IPS-15b (cell line): Measurements from ENCODE around the gene RAB6B.
A peak's percentile ranks its signal among the peaks of the same experiment; 100 is the strongest.

ENCODE experiments used
- H3K27me3 ChIP-seq: one replicate; pipeline ENCODE4 v1.6.1; 2013; ENCODE audit warnings: low read length; ENCODE audit not compliant: control insufficient read depth, insufficient read depth
- H3K36me3 ChIP-seq: one replicate; pipeline ENCODE4 v1.6.1; 2013; ENCODE audit warnings: low read length; ENCODE audit not compliant: control insufficient read depth, insufficient read depth
- H3K4me1 ChIP-seq: one replicate; pipeline ENCODE4 v1.6.1; 2013; ENCODE audit warnings: mild to moderate bottlenecking, low read length; ENCODE audit not compliant: control insufficient read depth, insufficient read depth
- H3K4me3 ChIP-seq: one replicate; pipeline ENCODE4 v1.5.1; 2013; ENCODE audit warnings: low read depth, low read length
- H3K9ac ChIP-seq: one replicate; pipeline ENCODE4 v1.6.1; 2013; ENCODE audit warnings: low read depth, mild to moderate bottlenecking, low read length
- H3K9me3 ChIP-seq: one replicate; pipeline ENCODE4 v1.6.1; 2013; ENCODE audit warnings: mild to moderate bottlenecking, low read length; ENCODE audit not compliant: control insufficient read depth, insufficient read depth

RAB6B gene

DNA sequence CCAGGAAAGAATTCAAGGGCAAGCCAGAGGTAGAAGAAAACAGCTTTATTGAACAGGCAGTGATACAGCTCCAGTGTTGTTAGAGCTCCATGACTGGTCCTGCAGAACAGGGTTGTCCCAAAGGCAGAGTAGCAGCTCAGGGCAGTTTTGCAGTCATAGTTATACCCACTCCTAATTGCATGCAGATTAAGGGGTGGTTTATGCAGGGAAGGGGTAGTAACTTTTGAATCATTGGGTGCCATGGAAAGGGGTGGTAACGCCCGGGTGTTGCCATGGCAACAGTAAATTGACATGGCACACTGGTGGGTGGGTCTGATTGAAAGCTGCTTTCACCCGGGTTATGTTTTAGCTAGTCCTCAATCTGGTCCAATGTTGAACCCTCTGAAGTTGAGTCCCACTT, 9.7 kb upstream of the RAB6B start:
- H3K4me1 ChIP-seq: no peaks in the 10 kb centered on the region
- no peak overlapping the region for H3K9ac ChIP-seq

DNA sequence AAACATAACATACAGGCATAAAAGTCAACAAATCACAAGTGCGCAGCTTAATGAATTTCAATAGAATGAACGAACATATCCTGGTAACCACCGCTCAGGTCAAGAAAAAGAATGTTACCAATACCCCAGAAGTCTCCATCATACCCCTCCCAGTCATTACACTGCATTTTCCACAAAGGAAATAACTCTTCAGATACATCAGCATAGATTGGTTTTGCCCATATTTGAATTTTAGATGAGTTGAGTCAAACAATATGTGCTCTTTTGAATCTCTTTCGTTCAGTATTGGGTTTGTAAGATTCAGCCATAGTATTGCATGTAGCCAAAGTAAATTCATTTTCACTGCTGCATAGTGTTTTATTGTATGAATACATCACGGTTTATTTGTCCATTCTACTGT, 6.2 kb upstream of the RAB6B start:
- H3K9me3 ChIP-seq: no peaks in the 10 kb centered on the region
- H3K4me3 ChIP-seq: no peak overlapping the region
- H3K27me3 ChIP-seq: peaks cover 14% of the 10 kb centered on the region
- no peaks in the 10 kb centered on the region for H3K4me1 ChIP-seq
- H3K9ac ChIP-seq: no peak overlapping the region
- no peaks in the 10 kb centered on the region for H3K36me3 ChIP-seq

More for the DNA sequence above, 9.7 kb upstream of the RAB6B start:
- H3K36me3 ChIP-seq: no peaks in the 10 kb centered on the region
- H3K9me3 ChIP-seq: no peaks in the 10 kb centered on the region
- H3K27me3 ChIP-seq: no peaks in the 10 kb centered on the region
- H3K4me3 ChIP-seq: no peak overlapping the region

GRCh38 chr3:133901083-133901482, 5.4 kb upstream of the RAB6B start:
- Histone ChIP-seq H3K27me3 (peaks cover 22% of the 10 kb centered on the region), H3K36me3 (no peaks in the 10 kb centered on the region), H3K4me1 (peaks cover 3% of the 10 kb centered on the region), H3K9ac (no peak overlapping the region), H3K4me3 (no peak overlapping the region), H3K9me3 (no peaks in the 10 kb centered on the region)

DNA sequence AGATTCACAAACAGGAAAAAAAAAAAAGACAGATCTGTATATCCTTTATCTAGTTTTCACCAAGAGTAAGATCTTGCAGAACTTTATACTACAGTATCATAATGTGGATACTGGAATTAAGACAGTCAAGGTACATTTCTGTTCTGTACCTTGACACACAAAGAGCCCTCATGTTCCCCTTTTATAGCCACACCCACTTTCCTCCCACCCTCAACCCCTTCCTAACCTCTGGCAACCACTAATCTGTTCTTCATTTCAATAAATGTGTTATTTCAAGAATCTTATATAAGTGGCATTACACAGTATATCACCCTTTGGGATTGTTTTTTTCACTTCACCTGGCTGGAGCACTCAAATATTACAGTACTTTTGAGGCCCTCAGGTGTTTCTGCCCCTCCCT, 3.6 kb upstream of the RAB6B start:
- no peaks in the 10 kb centered on the region for H3K9me3 ChIP-seq
- no peaks in the 10 kb centered on the region for H3K36me3 ChIP-seq
- peaks cover 25% of the 10 kb centered on the region for H3K27me3 ChIP-seq
- H3K9ac ChIP-seq: no peak overlapping the region
- H3K4me3 ChIP-seq: no peak overlapping the region
- H3K4me1 ChIP-seq: peaks cover 3% of the 10 kb centered on the region

- H3K36me3 ChIP-seq: no peaks in the 10 kb centered on the region
- no peak overlapping the region for H3K4me3 ChIP-seq
- no peak overlapping the region for H3K9ac ChIP-seq
- peaks cover 8% of the 10 kb centered on the region for H3K4me1 ChIP-seq
- H3K9me3 ChIP-seq: no peaks in the 10 kb centered on the region
- peaks cover 25% of the 10 kb centered on the region for H3K27me3 ChIP-seq
Observed at GRCh38 chr3:133897547-133897946, 1.9 kb upstream of the RAB6B start.

DNA sequence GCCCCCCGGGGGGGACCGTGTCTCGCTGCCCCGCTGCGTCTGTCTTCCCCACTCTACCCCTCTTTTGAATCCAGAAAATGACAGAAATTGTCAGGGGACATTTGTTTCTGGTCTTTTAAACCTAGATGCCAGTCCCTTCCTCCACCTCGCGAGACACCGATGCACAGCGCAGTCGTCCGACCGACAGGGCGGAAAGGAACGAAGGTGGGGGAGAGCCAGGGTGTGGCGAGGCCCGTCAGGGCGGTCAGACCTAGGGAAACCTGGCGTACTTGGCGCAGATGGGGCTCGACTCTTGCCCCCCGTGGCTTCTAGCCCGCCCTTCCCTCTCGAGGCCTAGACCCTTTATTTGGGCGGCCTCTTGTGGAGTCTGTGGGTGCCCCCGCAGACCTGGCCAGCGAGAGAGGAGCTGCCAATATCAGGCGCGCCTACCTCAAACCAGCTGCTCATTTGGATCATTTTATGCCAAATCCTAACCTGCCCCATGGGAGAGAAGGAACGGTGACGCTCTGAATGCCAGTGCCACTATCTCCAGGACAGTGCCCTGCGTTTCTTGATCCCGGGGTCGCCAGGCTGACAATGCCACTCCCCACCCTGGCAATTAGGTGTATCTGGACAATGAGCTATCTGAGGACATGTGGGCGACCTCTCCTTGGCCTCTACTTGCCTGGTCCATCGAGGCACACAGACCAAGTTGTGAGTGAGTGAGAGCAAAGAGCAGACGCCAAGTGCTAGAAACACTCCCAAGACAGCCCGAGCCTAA, 500 bp upstream of the RAB6B start:
- Histone ChIP-seq H3K27me3 (peaks cover 25% of the 10 kb centered on the region), H3K9me3 (no peaks in the 10 kb centered on the region), H3K4me3 (peak overlapping the region; percentile 77), H3K36me3 (no peaks in the 10 kb centered on the region), H3K4me1 (peaks cover 8% of the 10 kb centered on the region), H3K9ac (peak overlapping the region; percentile 70)

GRCh38 chr3:133894353-133895207, 1.1 kb downstream of the RAB6B start:
- Histone ChIP-seq H3K9ac (peak overlapping the region; percentile 16), H3K27me3 (peaks cover 25% of the 10 kb centered on the region), H3K36me3 (no peaks in the 10 kb centered on the region), H3K4me1 (peaks cover 8% of the 10 kb centered on the region), H3K9me3 (no peaks in the 10 kb centered on the region), H3K4me3 (peak overlapping the region; percentile 67)

DNA sequence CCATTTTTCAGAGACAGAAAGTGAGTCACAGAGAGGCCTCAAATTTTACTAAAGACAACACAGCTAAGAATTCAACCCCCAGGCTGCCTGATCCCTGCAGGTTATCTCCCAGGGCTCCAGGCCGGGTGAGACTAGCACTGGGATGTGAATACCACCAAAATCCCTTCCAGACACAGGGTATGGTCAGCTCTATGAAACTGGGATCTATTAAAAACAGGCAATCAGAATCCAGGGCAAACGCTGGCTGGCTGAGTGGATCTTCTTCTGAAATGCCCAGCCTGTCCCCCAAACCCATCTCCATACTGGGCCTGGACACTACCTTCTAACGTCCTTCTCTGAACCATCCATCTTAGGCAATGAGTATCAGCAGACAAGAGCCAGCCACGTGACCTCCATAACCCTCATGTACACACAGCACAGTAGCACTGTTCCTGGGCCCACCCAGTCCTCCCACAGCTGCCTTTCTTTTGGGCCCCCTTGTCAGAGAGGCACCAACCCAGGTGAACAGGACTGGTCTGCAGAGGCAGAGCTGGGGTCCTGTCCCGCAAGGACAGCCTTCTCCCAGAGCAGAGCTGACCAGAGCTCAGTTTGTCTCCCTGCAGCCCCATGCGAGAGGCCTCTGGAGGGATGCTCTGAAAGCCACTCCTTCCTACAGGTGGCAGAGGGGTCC, 1.9 kb downstream of the RAB6B start:
- peaks cover 25% of the 10 kb centered on the region for H3K27me3 ChIP-seq
- H3K4me3 ChIP-seq: peak overlapping the region; percentile 67
- H3K4me1 ChIP-seq: peaks cover 8% of the 10 kb centered on the region
- no peaks in the 10 kb centered on the region for H3K9me3 ChIP-seq
- H3K9ac ChIP-seq: no peak overlapping the region
- H3K36me3 ChIP-seq: no peaks in the 10 kb centered on the region

GRCh38 chr3:133892541-133893231, 3.0 kb downstream of the RAB6B start:
- no peak overlapping the region for H3K4me3 ChIP-seq
- H3K4me1 ChIP-seq: peaks cover 11% of the 10 kb centered on the region
- peaks cover 20% of the 10 kb centered on the region for H3K27me3 ChIP-seq
- no peaks in the 10 kb centered on the region for H3K9me3 ChIP-seq
- H3K36me3 ChIP-seq: no peaks in the 10 kb centered on the region
- no peak overlapping the region for H3K9ac ChIP-seq

DNA sequence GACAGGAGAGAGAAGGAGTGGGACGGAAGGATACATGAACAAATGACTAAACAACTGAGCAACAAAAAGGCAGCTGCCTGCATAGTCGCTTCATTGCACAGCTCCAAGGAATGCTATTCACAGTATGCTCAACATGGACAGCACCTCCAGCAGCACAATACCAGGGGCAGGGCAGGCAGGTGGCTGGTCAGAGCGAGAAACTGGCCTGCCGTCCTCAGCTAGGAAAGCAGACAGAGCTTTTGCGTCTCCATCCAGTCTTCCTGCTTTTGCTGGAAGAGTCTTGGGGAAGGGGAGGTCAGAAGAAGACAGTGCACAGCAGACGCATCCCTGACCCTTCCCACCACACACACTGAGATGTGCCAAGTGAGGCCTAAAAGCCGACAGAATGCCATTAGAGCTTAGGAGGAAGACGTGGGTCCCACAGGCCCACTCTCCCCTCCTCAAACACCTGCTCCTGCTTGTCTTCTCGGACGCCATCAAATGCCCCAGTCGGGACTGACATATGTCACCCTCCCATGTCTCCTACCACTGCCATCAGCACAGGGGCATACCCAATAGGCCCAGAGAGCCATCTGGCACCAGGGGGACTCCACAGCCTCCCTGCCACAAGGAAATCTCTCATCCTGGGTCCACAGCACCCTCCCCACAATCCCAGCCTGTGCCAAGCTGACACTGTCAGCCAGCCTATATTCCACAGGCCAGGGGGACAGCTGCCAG, 3.9 kb downstream of the RAB6B start:
- Histone ChIP-seq H3K4me1 (peaks cover 11% of the 10 kb centered on the region), H3K27me3 (peaks cover 11% of the 10 kb centered on the region), H3K9me3 (no peaks in the 10 kb centered on the region), H3K9ac (no peak overlapping the region), H3K36me3 (no peaks in the 10 kb centered on the region), H3K4me3 (no peak overlapping the region)
